Endothelial cell of umbilical vein (primary cell): ENCODE measurements around the gene FBXL3. TPM values are rescaled to one million over a fixed set of nuclear protein-coding genes. Genes with fewer than 3 reads are reported as not detected.

Experiments
- BruUV-seq: library from RNA; stranded (reverse); fragments of 400-500 nt; replicated peaks from 2 replicates; lab custom pipeline; 2021; lab: Mats Ljungman, UMichigan
- CTCF ChIA-PET: fragments of 300-600, 350-600 bp; sonication (Branson Sonifier 250); formaldehyde crosslinking; loops from one replicate; lab custom pipeline; 2021; ENCODE audit warnings: antibody characterized with exemption, inconsistent platforms; lab: Charles Lee
- POLR2A ChIA-PET: fragments of 300-600, 350-600 bp; sonication (Branson Sonifier 250); formaldehyde crosslinking; loops from one replicate; lab custom pipeline; 2021; ENCODE audit warnings: antibody characterized with exemption, inconsistent platforms; lab: Charles Lee
- DNase-seq: peaks from one replicate; pipeline ENCODE4 v3.0.0-alpha.2; 2011; ENCODE audit warnings: low read depth, low spot score
- FAIRE-seq: peaks from 2 replicates; lab custom pipeline; 2011; peaks lifted over from hg19 to GRCh38; lab: Jason Lieb, UNC
- H2AFZ ChIP-seq: 2 replicates; pipeline ENCODE4 v1.6.0; 2012; ENCODE audit warnings: low read depth, low read length, control low read depth, inconsistent platforms
- H3K27ac ChIP-seq: 2 replicates; pipeline ENCODE4 v1.5.1; 2011; ENCODE audit warnings: low read depth, mild to moderate bottlenecking, control low read depth, low read length, moderate library complexity; ENCODE audit not compliant: insufficient read depth
- H3K27me3 ChIP-seq, 2 experiments: 2 replicates each; pipeline versions ENCODE4 v1.6.0 to v1.6.1; 2011; ENCODE audit warnings: low read length in 2 of 2, mixed read lengths in 1 of 2; ENCODE audit not compliant: control insufficient read depth in 2 of 2, insufficient read depth in 2 of 2
- H3K36me3 ChIP-seq, 2 experiments: 2 replicates in 1 of 2; 3 replicates in 1 of 2; pipeline ENCODE4 v1.5.1; 2011; ENCODE audit warnings: low read length in 2 of 2, mild to moderate bottlenecking in 1 of 2, moderate library complexity in 1 of 2; ENCODE audit not compliant: control insufficient read depth in 2 of 2, insufficient read depth in 2 of 2; ENCODE audit errors: extremely low read depth in 1 of 2
- H3K4me1 ChIP-seq: 3 replicates; pipeline ENCODE4 v1.5.1; 2011; ENCODE audit warnings: mild to moderate bottlenecking, low read length; ENCODE audit not compliant: control insufficient read depth, insufficient read depth; ENCODE audit errors: extremely low read depth
- H3K4me2 ChIP-seq: 2 replicates; pipeline ENCODE4 v1.6.1; 2011; ENCODE audit warnings: low read length, control low read depth, mixed read lengths; ENCODE audit not compliant: insufficient read depth
- H3K4me3 ChIP-seq, 3 experiments: fragments of 200-600 bp in 1 of 3; sonication (generic), shearing (Covaris generic) in 1 of 3; replicated peaks in 1 of 3; 2 replicates each; pipeline ENCODE4 v1.5.1; 2011 to 2016; ENCODE audit warnings: control low read depth in 3 of 3, low read length in 3 of 3, mild to moderate bottlenecking in 2 of 3, inconsistent platforms in 1 of 3, low read depth in 1 of 3, moderate library complexity in 1 of 3; ENCODE audit not compliant: insufficient read depth in 1 of 3
- H3K79me2 ChIP-seq: 2 replicates; pipeline ENCODE4 v1.6.0; 2012; ENCODE audit warnings: low read length, inconsistent platforms; ENCODE audit not compliant: control insufficient read depth, insufficient read depth
- H3K9ac ChIP-seq: replicated peaks from 2 replicates; pipeline ENCODE3; 2011; ENCODE audit warnings: low read length, control low read depth; ENCODE audit not compliant: insufficient read depth; ENCODE audit errors: extremely low read depth
- H3K9me1 ChIP-seq: replicated peaks from 3 replicates; pipeline ENCODE4 v1.6.0; 2011; ENCODE audit warnings: mild to moderate bottlenecking, low read length; ENCODE audit not compliant: control insufficient read depth, insufficient read depth; ENCODE audit errors: extremely low read depth
- H3K9me3 ChIP-seq: replicated peaks from 2 replicates; pipeline ENCODE4 v1.5.1; 2012; ENCODE audit warnings: low read length, inconsistent platforms; ENCODE audit not compliant: control insufficient read depth, insufficient read depth
- H4K20me1 ChIP-seq: replicated peaks from 2 replicates; pipeline ENCODE3; 2011; ENCODE audit warnings: mild to moderate bottlenecking, low read length; ENCODE audit not compliant: control insufficient read depth, insufficient read depth; ENCODE audit errors: extremely low read depth
- CTCF ChIP-seq, 2 donors: IDR thresholded peaks; 1 replicate in 1 of 2; 2 replicates in 1 of 2; pipeline ENCODE4 v1.5.1; 2011; ENCODE audit warnings: low read length in 2 of 2, mild to moderate bottlenecking in 2 of 2, moderate library complexity in 2 of 2, control low read depth in 1 of 2, inconsistent platforms in 1 of 2, low read depth in 1 of 2; ENCODE audit not compliant: insufficient read depth in 1 of 2; ENCODE audit errors: extremely low read depth in 1 of 2
- EZH2 ChIP-seq: IDR thresholded peaks from 2 replicates; pipeline ENCODE4 v1.6.1; 2012; ENCODE audit warnings: borderline replicate concordance, low read depth, mild to moderate bottlenecking, moderate library complexity, low read length, inconsistent platforms; ENCODE audit not compliant: severe bottlenecking
- FOS ChIP-seq: IDR thresholded peaks from 2 replicates; pipeline ENCODE4 v1.6.1; 2011; ENCODE audit warnings: mild to moderate bottlenecking, low read length, moderate library complexity, borderline replicate concordance; ENCODE audit not compliant: insufficient read depth
- GATA2 ChIP-seq: IDR thresholded peaks from 2 replicates; pipeline ENCODE4 v1.7.0; 2011; ENCODE audit warnings: low read depth, mild to moderate bottlenecking, moderate library complexity, mixed read lengths, low read length; ENCODE audit not compliant: insufficient read length, insufficient read depth
- JUN ChIP-seq: IDR thresholded peaks from 2 replicates; pipeline ENCODE4 v1.6.1; 2011; ENCODE audit warnings: borderline replicate concordance, low read depth; ENCODE audit not compliant: insufficient read length, insufficient read depth
- MYC ChIP-seq: IDR thresholded peaks from one replicate; pipeline ENCODE4 v1.6.1; 2011; ENCODE audit warnings: mild to moderate bottlenecking, low read depth, low read length
- POLR2A ChIP-seq: IDR thresholded peaks from 2 replicates; pipeline ENCODE4 v1.6.1; 2012; ENCODE audit warnings: low read depth, mild to moderate bottlenecking, control low read depth, low read length
- POLR2AphosphoS5 ChIP-seq: IDR thresholded peaks from 2 replicates; pipeline ENCODE4 v1.6.1; 2012; ENCODE audit warnings: low read depth, mild to moderate bottlenecking, control low read depth, low read length, moderate library complexity; ENCODE audit not compliant: insufficient read depth
- dilution Hi-C: fragments of 300-500 bp; cut with MboI; formaldehyde crosslinking; loops from one replicate; pipeline ENCODE4 v1.15.0; 2019; ENCODE audit warnings: low sequenced_read_pairs; ENCODE audit not compliant: extremely low pct_ligation_motif_present
- intact Hi-C: fragments of 100-400 bp; cut with micrococcal nuclease; formaldehyde crosslinking; loops from one replicate; pipeline ENCODE4 v1.10.0; 2022
- polyA plus RNA-seq, 4 experiments: library from polyadenylated mRNA; depleted of rRNA in 3 of 4; stranded (reverse) in 3 of 4; unstranded in 1 of 4; fragments of >200 nt; gene quantifications; 2 replicates each; pipeline versions ENCODE4 v1.2.1 to v1.2.3, GENCODE V29; 2011 to 2012; ENCODE audit warnings: missing spikeins in 1 of 4
- total RNA-seq: library from RNA; stranded (reverse); gene quantifications from 2 replicates; pipeline ENCODE4 v1.2.3, GENCODE V29; 2021
- TF ChIP-seq, protein P1 (sequence below): IDR thresholded peaks from 2 replicates; pipeline ENCODE4 v1.6.1; 2011; ENCODE audit not compliant: insufficient read depth, insufficient read length

Gene FBXL3
- total and polyA plus RNA-seq, 2 donors (not counting 3 experiments of a cell fraction or from before 2014, with no cell fraction given), result 13.0 to 37.8 TPM

GRCh38 chr13:77053192-77053591 is 26.2 kb upstream of the FBXL3 start:
- Histone ChIP-seq H3K9ac (no peak overlapping the region), H3K4me3 (no peak overlapping the region), H3K79me2 (no peaks in the 10 kb centered on the region), H2AFZ (no peak overlapping the region), H3K36me3 (peaks cover 17 to 19% of the 10 kb centered on the region in 2 experiments), H4K20me1 (no peaks in the 10 kb centered on the region), H3K9me1 (no peaks in the 10 kb centered on the region), H3K4me1 (no peaks in the 10 kb centered on the region), H3K4me2 (no peak overlapping the region), H3K27me3 (no peaks in the 10 kb centered on the region), H3K27ac (no peak overlapping the region), H3K9me3 (no peaks in the 10 kb centered on the region)
- no peak for FAIRE-seq
- no peak for DNase-seq
- intact Hi-C loops (no loop called here), dilution Hi-C loops (no loop called here)
- CTCF ChIA-PET, result no interaction called here
- BruUV-seq, result no TSS peak
- TF ChIP-seq POLR2A (no peak), EZH2 (no peak), MYC (no peak), FOS (no peak), POLR2AphosphoS5 (no peak), GATA2 (no peak), CTCF (IDR thresholded peaks at IDR 0.05; ENCODE audit: extremely low read depth in 1 of 2, insufficient read depth in 1 of 2, low read depth in 1 of 2, low read length in 2 of 2) (no peak), JUN (no peak)
- TF ChIP-seq, protein P1, sequence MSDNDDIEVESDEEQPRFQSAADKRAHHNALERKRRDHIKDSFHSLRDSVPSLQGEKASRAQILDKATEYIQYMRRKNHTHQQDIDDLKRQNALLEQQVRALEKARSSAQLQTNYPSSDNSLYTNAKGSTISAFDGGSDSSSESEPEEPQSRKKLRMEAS, result no peak
- POLR2A ChIA-PET, result no interaction called here
